HEK293 (cell line): ENCODE results near the gene CBX2.

ENCODE experiments used
- ZNF280C ChIP-seq: fragments of 450-650 bp; formaldehyde crosslinking; IDR thresholded peaks from 2 replicates; pipeline ENCODE4 v1.5.1; 2016; ENCODE audit warnings: missing biosample characterization, missing genetic modification characterization
- ZNF670 ChIP-seq: fragments of 450-650 bp; formaldehyde crosslinking; IDR thresholded peaks from 2 replicates; pipeline ENCODE4 v1.5.1; 2016; ENCODE audit warnings: missing biosample characterization, missing genetic modification characterization, low read depth
- ZNF777 ChIP-seq: fragments of 450-650 bp; formaldehyde crosslinking; IDR thresholded peaks from 2 replicates; pipeline ENCODE4 v1.5.1; 2017; ENCODE audit warnings: missing biosample characterization, missing genetic modification characterization, borderline replicate concordance

- TF ChIP-seq ZNF280C (tag by site-specific recombination) = no peak
- TF ChIP-seq ZNF670 (tag by site-specific recombination) = no peak
- no peak for TF ChIP-seq ZNF777
Measured at GRCh38 chr17:79743614-79744013, 34.3 kb upstream of the CBX2 start.
